Hepatocyte (in vitro differentiated cells): ENCODE measurements around the gene PPCDC. TPM values are rescaled to one million over a fixed set of nuclear protein-coding genes. Genes with fewer than 3 reads are reported as not detected.

Experiments used
- DNase-seq: peaks from one replicate; pipeline ENCODE4 v3.0.0-alpha.2; 2016; ENCODE audit warnings: low spot score
- H2AFZ ChIP-seq: fragments of 200-600 bp; sonication (generic); 2 replicates; pipeline ENCODE4 v1.6.0; 2016; ENCODE audit warnings: antibody characterized with exemption, mild to moderate bottlenecking
- H3K27ac ChIP-seq: fragments of 200-600 bp; sonication (generic); 2 replicates; pipeline ENCODE4 v1.5.1; 2016; ENCODE audit warnings: mild to moderate bottlenecking
- H3K27me3 ChIP-seq: fragments of 200-600 bp; sonication (generic); 2 replicates; pipeline ENCODE4 v1.6.1; 2016
- H3K36me3 ChIP-seq: fragments of 200-600 bp; sonication (generic); replicated peaks from 2 replicates; pipeline ENCODE4 v1.5.1; 2016; ENCODE audit warnings: low read depth; ENCODE audit not compliant: insufficient read depth
- H3K4me1 ChIP-seq: fragments of 200-600 bp; sonication (generic); 2 replicates; pipeline ENCODE4 v1.5.1; 2016; ENCODE audit warnings: mild to moderate bottlenecking, moderate library complexity; ENCODE audit not compliant: insufficient read depth
- H3K4me2 ChIP-seq: fragments of 200-600 bp; sonication (generic); 2 replicates; pipeline ENCODE4 v1.6.0; 2016
- H3K4me3 ChIP-seq: fragments of 200-600 bp; sonication (generic); 2 replicates; pipeline ENCODE4 v1.5.1; 2016; ENCODE audit warnings: mild to moderate bottlenecking
- H3K79me2 ChIP-seq: fragments of 200-600 bp; sonication (generic); 2 replicates; pipeline ENCODE4 v1.6.0; 2017; ENCODE audit warnings: mild to moderate bottlenecking
- H3K9me2 ChIP-seq: fragments of 200-600 bp; sonication (generic); replicated peaks from 2 replicates; pipeline ENCODE4 v1.6.0; 2017; ENCODE audit warnings: mild to moderate bottlenecking; ENCODE audit not compliant: insufficient read depth
- H3K9me3 ChIP-seq: fragments of 200-600 bp; sonication (generic); 2 replicates; pipeline ENCODE4 v1.5.1; 2016; ENCODE audit warnings: low read depth, mild to moderate bottlenecking
- H4K20me1 ChIP-seq: fragments of 200-600 bp; sonication (generic); 2 replicates; pipeline ENCODE4 v1.6.0; 2016; ENCODE audit warnings: mild to moderate bottlenecking; ENCODE audit not compliant: insufficient read depth, poor library complexity, severe bottlenecking
- EZH2 ChIP-seq: fragments of 200-600 bp; sonication (generic); IDR thresholded peaks from 2 replicates; pipeline ENCODE4 v1.6.1; 2016; ENCODE audit warnings: antibody characterized with exemption, mild to moderate bottlenecking, borderline replicate concordance
- EZH2phosphoT487 ChIP-seq: fragments of 200-600 bp; sonication (generic); IDR thresholded peaks from one replicate; pipeline ENCODE4 v1.6.1; 2018; ENCODE audit warnings: antibody characterized with exemption, mild to moderate bottlenecking, low read depth, moderate library complexity; ENCODE audit not compliant: unreplicated experiment, severe bottlenecking
- WGBS: methylation state at CpG from one replicate; pipeline ENCODE4 v1.1.6; 2016; ENCODE audit warnings: low lambda C conversion rate; ENCODE audit errors: missing lambda C conversion rate; 5-methylcytosine and 5-hydroxymethylcytosine counted together
- polyA plus RNA-seq: library from polyadenylated mRNA; unstranded; fragments of >200 nt; fragmentation: Nextera tagmentation; extraction: Ambion mirVana; gene quantifications from 2 replicates; pipeline ENCODE4 v1.2.1, GENCODE V29; 2016
- total RNA-seq: library from RNA; depleted of rRNA; stranded (reverse); fragments of >200 nt; gene quantifications from 2 replicates; pipeline ENCODE4 v1.2.3, GENCODE V29; 2014
- TF ChIP-seq, protein P1 (sequence below): fragments of 200-600 bp; sonication (generic); IDR thresholded peaks from 2 replicates; pipeline ENCODE4 v1.5.1; 2016; ENCODE audit warnings: antibody characterized with exemption, mild to moderate bottlenecking; ENCODE audit not compliant: poor library complexity

PPCDC gene
- total and polyA plus RNA-seq, 2 experiments from 2014 or later = 16.4 to 21.1 TPM

DNA sequence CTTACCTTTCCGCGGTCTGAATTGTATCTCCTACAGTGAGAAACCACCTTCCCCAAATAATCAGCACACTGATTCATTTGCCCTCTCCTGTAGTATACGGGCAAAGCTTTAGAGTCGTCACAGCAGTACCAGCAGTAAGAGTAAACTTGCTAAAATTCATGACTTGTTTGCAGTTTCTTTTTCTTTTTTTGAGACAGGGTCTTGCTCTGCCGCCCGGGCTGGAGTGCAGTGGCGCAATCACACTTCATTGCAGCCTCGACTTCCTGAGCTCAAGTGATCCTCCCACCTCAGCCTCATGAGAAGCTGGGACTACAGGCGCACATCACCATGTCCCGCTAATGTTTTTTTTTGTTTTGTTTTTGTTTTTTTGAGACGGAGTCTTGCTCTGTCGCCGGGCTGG, 16.2 kb upstream of the PPCDC start:
- no peak overlapping the region for H2AFZ ChIP-seq
- no peaks in the 10 kb centered on the region for H3K36me3 ChIP-seq
- H3K4me1 ChIP-seq = no peaks in the 10 kb centered on the region
- no peaks in the 10 kb centered on the region for H3K27me3 ChIP-seq
- TF ChIP-seq, protein P1, sequence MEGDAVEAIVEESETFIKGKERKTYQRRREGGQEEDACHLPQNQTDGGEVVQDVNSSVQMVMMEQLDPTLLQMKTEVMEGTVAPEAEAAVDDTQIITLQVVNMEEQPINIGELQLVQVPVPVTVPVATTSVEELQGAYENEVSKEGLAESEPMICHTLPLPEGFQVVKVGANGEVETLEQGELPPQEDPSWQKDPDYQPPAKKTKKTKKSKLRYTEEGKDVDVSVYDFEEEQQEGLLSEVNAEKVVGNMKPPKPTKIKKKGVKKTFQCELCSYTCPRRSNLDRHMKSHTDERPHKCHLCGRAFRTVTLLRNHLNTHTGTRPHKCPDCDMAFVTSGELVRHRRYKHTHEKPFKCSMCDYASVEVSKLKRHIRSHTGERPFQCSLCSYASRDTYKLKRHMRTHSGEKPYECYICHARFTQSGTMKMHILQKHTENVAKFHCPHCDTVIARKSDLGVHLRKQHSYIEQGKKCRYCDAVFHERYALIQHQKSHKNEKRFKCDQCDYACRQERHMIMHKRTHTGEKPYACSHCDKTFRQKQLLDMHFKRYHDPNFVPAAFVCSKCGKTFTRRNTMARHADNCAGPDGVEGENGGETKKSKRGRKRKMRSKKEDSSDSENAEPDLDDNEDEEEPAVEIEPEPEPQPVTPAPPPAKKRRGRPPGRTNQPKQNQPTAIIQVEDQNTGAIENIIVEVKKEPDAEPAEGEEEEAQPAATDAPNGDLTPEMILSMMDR = no peak
- TF ChIP-seq EZH2 = no peak
- no peak for TF ChIP-seq EZH2phosphoT487
- H3K4me3 ChIP-seq = no peak overlapping the region
- WGBS = 93% methylated on average over 13 of the region's 13 CpGs
- DNase-seq = no peak
- H3K4me2 ChIP-seq = no peak overlapping the region
- H3K27ac ChIP-seq = no peak overlapping the region
- H3K79me2 ChIP-seq = no peaks in the 10 kb centered on the region
- no peaks in the 10 kb centered on the region for H3K9me2 ChIP-seq
- no peaks in the 10 kb centered on the region for H4K20me1 ChIP-seq
- no peaks in the 10 kb centered on the region for H3K9me3 ChIP-seq

DNA sequence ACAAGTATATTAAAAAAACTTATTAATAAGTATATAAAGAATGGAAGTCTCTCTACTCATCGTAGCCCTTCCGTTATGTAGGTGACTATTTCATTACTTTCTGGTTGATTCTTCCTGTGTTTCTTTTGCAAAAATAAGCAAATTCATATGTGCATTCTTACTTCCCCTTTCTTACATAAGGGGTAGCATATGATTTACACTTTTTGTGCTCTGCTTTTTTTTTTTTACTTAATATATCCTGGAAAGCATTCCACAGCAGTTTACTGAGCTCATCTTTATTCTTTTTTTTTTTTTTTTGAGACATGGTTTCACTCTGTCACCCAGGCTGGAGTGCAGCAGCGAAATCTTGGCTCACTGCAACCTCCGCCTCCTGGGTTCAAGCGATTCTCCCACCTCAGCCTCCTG, 15.2 kb upstream of the PPCDC start:
- Histone ChIP-seq H3K27me3 (no peaks in the 10 kb centered on the region), H3K9me2 (no peaks in the 10 kb centered on the region), H2AFZ (no peak overlapping the region), H3K4me1 (no peaks in the 10 kb centered on the region), H3K36me3 (no peaks in the 10 kb centered on the region), H4K20me1 (no peaks in the 10 kb centered on the region), H3K9me3 (no peaks in the 10 kb centered on the region), H3K27ac (no peak overlapping the region), H3K4me2 (no peak overlapping the region), H3K79me2 (no peaks in the 10 kb centered on the region), H3K4me3 (no peak overlapping the region)
- 90% methylated on average over 5 of the region's 5 CpGs for WGBS
- TF ChIP-seq EZH2 (no peak), EZH2phosphoT487 (no peak)
- DNase-seq = no peak

DNA sequence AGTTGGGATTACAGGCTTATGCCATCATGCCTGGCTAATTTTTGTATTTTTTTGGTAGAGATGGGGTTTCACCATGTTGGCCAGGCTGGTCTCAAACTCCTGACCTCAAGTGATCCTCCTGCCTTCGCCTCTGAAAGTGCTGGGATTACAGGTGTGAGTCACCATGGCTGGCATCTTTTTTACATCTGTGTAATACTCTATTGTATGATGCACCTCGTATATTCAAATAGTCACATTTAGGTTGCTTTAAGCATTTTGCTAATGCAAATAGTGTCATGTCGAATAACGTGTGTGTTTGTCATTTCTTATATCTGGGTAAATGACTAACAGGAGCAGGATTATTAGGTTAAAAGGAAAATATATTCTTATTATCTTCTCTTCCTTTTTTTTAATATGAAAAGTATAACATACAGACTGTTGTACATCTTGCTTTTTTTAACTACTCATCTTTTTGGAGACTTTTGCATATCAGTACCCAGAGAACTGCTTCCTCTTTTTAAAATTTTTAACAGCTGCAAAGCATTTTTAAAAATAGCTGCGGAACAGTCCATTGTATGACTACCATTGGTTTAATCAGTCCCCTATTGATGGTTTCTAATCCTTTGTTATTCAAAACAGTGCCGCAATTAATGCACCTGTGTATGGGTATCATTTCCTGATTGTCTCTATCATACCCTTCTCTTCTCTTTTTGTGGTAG, 14.6 kb upstream of the PPCDC start:
- no peak overlapping the region for H3K4me2 ChIP-seq
- H3K4me1 ChIP-seq = no peaks in the 10 kb centered on the region
- H2AFZ ChIP-seq = no peak overlapping the region
- no peaks in the 10 kb centered on the region for H3K79me2 ChIP-seq
- H3K9me2 ChIP-seq = no peaks in the 10 kb centered on the region
- 94% methylated on average over 6 of the region's 6 CpGs for WGBS
- H3K9me3 ChIP-seq = no peaks in the 10 kb centered on the region
- no peak overlapping the region for H3K27ac ChIP-seq
- H3K36me3 ChIP-seq = no peaks in the 10 kb centered on the region
- no peaks in the 10 kb centered on the region for H3K27me3 ChIP-seq
- H4K20me1 ChIP-seq = no peaks in the 10 kb centered on the region
- DNase-seq = no peak
- TF ChIP-seq EZH2phosphoT487 (no peak), EZH2 (no peak)
- TF ChIP-seq, protein P1 = no peak
- no peak overlapping the region for H3K4me3 ChIP-seq

DNA sequence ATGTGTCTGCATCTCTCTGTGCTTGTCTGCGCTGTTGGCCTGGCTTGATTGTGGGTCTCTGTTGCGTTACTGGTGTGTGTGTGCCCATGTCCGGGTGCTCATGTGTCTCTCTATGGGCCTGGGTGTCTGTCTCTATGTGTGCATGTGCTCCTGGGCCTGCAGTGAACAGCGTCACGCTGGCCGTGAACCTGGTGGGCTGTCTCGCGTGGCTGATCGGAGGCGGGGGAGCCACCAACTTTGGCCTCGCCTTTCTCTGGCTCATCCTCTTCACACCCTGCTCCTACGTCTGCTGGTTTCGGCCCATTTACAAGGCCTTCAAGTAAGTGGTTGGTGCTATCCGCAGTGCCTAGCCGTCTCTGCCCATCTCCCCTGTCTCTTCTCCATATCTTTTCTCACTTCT, 7.0 kb upstream of the PPCDC start:
- no peak for DNase-seq
- Histone ChIP-seq H3K9me2 (no peaks in the 10 kb centered on the region), H3K79me2 (no peaks in the 10 kb centered on the region), H3K9me3 (no peaks in the 10 kb centered on the region), H3K27ac (no peak overlapping the region), H3K4me1 (no peaks in the 10 kb centered on the region), H3K4me3 (no peak overlapping the region), H3K36me3 (no peaks in the 10 kb centered on the region), H3K27me3 (no peaks in the 10 kb centered on the region), H4K20me1 (no peaks in the 10 kb centered on the region), H2AFZ (no peak overlapping the region), H3K4me2 (no peak overlapping the region)
- no peak for TF ChIP-seq EZH2
- TF ChIP-seq EZH2phosphoT487 = no peak
- TF ChIP-seq, protein P1 = no peak
- WGBS = 98% methylated on average over 15 of the region's 15 CpGs
